ENCODE measurements around the gene SIPA1L3.

DNA sequence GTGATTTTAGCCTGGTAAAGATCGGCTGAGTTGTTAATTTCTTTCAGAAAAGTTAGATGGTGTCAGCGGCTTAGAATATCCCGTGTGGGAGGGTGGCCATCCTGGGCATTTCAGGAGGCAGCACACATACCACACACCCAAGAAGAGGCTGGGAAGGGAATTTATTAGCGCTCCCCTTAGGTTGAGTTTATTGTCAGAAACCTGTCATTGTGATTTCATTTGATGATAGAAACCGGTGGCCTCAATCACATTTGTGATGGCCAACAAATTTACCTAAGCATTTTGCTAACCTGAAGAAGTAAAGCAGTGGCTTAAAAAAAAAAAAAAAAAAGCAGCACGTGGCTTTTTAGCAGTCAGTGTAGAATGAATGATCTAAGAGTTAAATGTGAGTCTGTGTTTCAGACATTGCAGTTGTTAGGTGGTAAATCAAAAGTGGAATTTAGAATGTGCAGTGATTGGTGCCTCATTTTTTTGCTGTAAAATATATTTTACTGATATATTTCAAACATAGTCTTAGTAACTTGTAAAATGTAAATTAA, 2.7 kb downstream of the SIPA1L3 start:
- TF ChIP-seq, protein P1, sequence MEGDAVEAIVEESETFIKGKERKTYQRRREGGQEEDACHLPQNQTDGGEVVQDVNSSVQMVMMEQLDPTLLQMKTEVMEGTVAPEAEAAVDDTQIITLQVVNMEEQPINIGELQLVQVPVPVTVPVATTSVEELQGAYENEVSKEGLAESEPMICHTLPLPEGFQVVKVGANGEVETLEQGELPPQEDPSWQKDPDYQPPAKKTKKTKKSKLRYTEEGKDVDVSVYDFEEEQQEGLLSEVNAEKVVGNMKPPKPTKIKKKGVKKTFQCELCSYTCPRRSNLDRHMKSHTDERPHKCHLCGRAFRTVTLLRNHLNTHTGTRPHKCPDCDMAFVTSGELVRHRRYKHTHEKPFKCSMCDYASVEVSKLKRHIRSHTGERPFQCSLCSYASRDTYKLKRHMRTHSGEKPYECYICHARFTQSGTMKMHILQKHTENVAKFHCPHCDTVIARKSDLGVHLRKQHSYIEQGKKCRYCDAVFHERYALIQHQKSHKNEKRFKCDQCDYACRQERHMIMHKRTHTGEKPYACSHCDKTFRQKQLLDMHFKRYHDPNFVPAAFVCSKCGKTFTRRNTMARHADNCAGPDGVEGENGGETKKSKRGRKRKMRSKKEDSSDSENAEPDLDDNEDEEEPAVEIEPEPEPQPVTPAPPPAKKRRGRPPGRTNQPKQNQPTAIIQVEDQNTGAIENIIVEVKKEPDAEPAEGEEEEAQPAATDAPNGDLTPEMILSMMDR (IDR thresholded peaks at IDR 0.05): no peak
- TF ChIP-seq POLR2A (IDR thresholded peaks at IDR 0.05): no peak

All from adrenal gland (tissue), 5 donors.